Prostate gland (tissue), 2 donors: ENCODE measurements around the gene CCDC183.

ENCODE experiments used
- CTCF ChIP-seq, 4 experiments: fragments of 200-600 bp in 2 of 4; fragments of 450-650 bp in 2 of 4; sonication (generic) in 2 of 4; IDR thresholded peaks; 1 replicate in 3 of 4; 2 replicates in 1 of 4; pipeline ENCODE4 v1.5.1; 2016 to 2019; ENCODE audit warnings: antibody characterized with exemption in 4 of 4, mild to moderate bottlenecking in 2 of 4, moderate library complexity in 2 of 4
- POLR2A ChIP-seq: fragments of 450-650 bp; IDR thresholded peaks from one replicate; pipeline ENCODE4 v1.6.1; 2016; ENCODE audit warnings: antibody characterized with exemption, mild to moderate bottlenecking
- POLR2AphosphoS5 ChIP-seq: sonication (generic); formaldehyde crosslinking; IDR thresholded peaks from one replicate; pipeline ENCODE4 v1.6.1; 2017; ENCODE audit warnings: antibody characterized with exemption

- TF ChIP-seq POLR2A: no peak
- no peak for TF ChIP-seq CTCF (IDR thresholded peaks at IDR 0.05)
- TF ChIP-seq POLR2AphosphoS5: no peak
Observed at GRCh38 chr9:136850866-136851775, 55.0 kb downstream of the CCDC183 start.
